GM12892 (cell line): ENCODE measurements around the gene IFNGR1.
"Not testable (repeated sequence)": the region's sequence is repeated elsewhere in the genome, so short reads cannot be mapped to it uniquely, and the experiment has no call there.

Source experiments
- POLR2A ChIP-seq: IDR thresholded peaks from 2 replicates; pipeline ENCODE4 v1.6.1; 2011; ENCODE audit warnings: low read depth, low read length, control low read depth
- POLR2AphosphoS5 ChIP-seq: IDR thresholded peaks from 2 replicates; pipeline ENCODE4 v1.6.1; 2011; ENCODE audit warnings: low read depth, low read length, control low read depth
- TAF1 ChIP-seq: IDR thresholded peaks from 2 replicates; pipeline ENCODE4 v1.6.1; 2011; ENCODE audit warnings: low read depth, mild to moderate bottlenecking, control low read depth, low read length, borderline replicate concordance

DNA sequence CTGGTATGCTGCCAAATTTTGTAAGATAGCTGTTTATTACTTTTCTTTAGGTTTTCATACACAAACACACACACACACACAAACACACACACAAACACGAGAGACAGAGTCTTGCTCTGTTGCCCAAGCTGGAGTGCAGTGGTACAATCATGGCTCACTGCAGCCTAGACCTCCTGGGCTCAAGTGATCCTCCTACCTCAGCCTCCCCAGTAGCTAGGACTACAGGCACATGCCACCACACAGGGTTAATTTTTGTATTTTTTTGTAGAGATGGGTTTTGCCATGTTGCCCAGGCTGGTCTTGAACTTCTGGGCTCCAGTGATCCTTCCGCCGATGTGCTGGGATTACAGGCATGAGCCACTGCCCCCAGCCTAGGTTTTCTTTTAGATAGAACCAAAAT lies 3.6 kb downstream of the IFNGR1 start:
- not testable (repeated sequence) for TF ChIP-seq TAF1, POLR2AphosphoS5, POLR2A
